H1 (cell line): Measurements from ENCODE around the gene CCDC148. TPM values are rescaled to one million over a fixed set of nuclear protein-coding genes. Genes with fewer than 3 reads are reported as not detected.

ENCODE experiments used
- CTCF ChIA-PET: fragments of 300-600 bp; sonication (Branson Sonifier 250); formaldehyde crosslinking; loops from one replicate; lab custom pipeline; 2021; ENCODE audit not compliant: partially characterized antibody; lab: Charles Lee
- POLR2A ChIA-PET: fragments of 300-600 bp; sonication (Branson Sonifier 250); formaldehyde crosslinking; loops from one replicate; lab custom pipeline; 2021; ENCODE audit warnings: inconsistent platforms; ENCODE audit not compliant: partially characterized antibody; lab: Charles Lee
- DNase-seq, 2 experiments: peaks; one replicate each; pipeline versions ENCODE4 v3.0.0 to v3.0.0-alpha.2; 2010 to 2022; ENCODE audit warnings: low spot score in 2 of 2, low read depth in 1 of 2, mixed read lengths in 1 of 2
- FAIRE-seq: peaks from 2 replicates; lab custom pipeline; 2011; peaks lifted over from hg19 to GRCh38; lab: Jason Lieb, UNC
- H2AFZ ChIP-seq: 2 replicates; pipeline ENCODE4 v1.8.1; 2012; ENCODE audit warnings: low read length, inconsistent platforms
- H2AK5ac ChIP-seq: 2 replicates; pipeline ENCODE4 v1.6.1; 2013; ENCODE audit warnings: low read depth, low read length
- H2BK120ac ChIP-seq: replicated peaks from 2 replicates; pipeline ENCODE3; 2013; ENCODE audit warnings: low read depth, low read length, inconsistent platforms
- H2BK12ac ChIP-seq: 2 replicates; pipeline ENCODE4 v1.6.1; 2013; ENCODE audit warnings: low read depth, low read length
- H2BK15ac ChIP-seq: 2 replicates; pipeline ENCODE4 v1.6.1; 2013; ENCODE audit warnings: low read length
- H2BK20ac ChIP-seq: 2 replicates; pipeline ENCODE4 v1.6.1; 2013; ENCODE audit warnings: low read length
- H2BK5ac ChIP-seq: 2 replicates; pipeline ENCODE4 v1.6.1; 2013; ENCODE audit warnings: low read depth, low read length
- H3K14ac ChIP-seq: 2 replicates; pipeline ENCODE4 v1.6.1; 2013; ENCODE audit warnings: inconsistent platforms; ENCODE audit not compliant: insufficient read length
- H3K18ac ChIP-seq: 2 replicates; pipeline ENCODE4 v1.6.1; 2013; ENCODE audit warnings: low read length; ENCODE audit errors: extremely low read depth
- H3K23ac ChIP-seq: 2 replicates; pipeline ENCODE4 v1.6.1; 2013; ENCODE audit warnings: inconsistent platforms; ENCODE audit not compliant: insufficient read length
- H3K23me2 ChIP-seq: 2 replicates; pipeline ENCODE4 v1.6.1; 2013; ENCODE audit warnings: low read depth, low read length
- H3K27ac ChIP-seq: 2 replicates; pipeline ENCODE4 v1.6.1; 2011; ENCODE audit warnings: low read depth, low read length, inconsistent platforms
- H3K27me3 ChIP-seq, 4 experiments: replicated peaks in 1 of 4; 1 replicate in 1 of 4; 2 replicates in 3 of 4; pipeline versions ENCODE4 v1.6.1 to v1.8.1; 2011 to 2013; ENCODE audit warnings: low read length in 3 of 4, mild to moderate bottlenecking in 3 of 4, inconsistent platforms in 2 of 4, mixed read lengths in 2 of 4, moderate library complexity in 1 of 4; ENCODE audit not compliant: control insufficient read depth in 3 of 4, insufficient read depth in 3 of 4; ENCODE audit errors: extremely low read depth in 1 of 4
- H3K36me3 ChIP-seq, 4 experiments: 2 replicates each; pipeline versions ENCODE4 v1.6.1 to v1.8.1; 2011 to 2013; ENCODE audit warnings: mild to moderate bottlenecking in 4 of 4, low read length in 3 of 4, moderate library complexity in 2 of 4, control low read depth in 1 of 4, inconsistent platforms in 1 of 4; ENCODE audit not compliant: insufficient read depth in 4 of 4, control insufficient read depth in 2 of 4
- H3K4ac ChIP-seq: replicated peaks from 2 replicates; pipeline ENCODE3; 2013; ENCODE audit warnings: low read length, low read depth, mixed read lengths, inconsistent platforms; ENCODE audit not compliant: insufficient read length
- H3K4me1 ChIP-seq, 4 experiments: replicated peaks in 1 of 4; 1 replicate in 1 of 4; 2 replicates in 3 of 4; pipeline versions ENCODE4 v1.6.1 to v1.8.1; 2011 to 2013; ENCODE audit warnings: low read length in 3 of 4, inconsistent platforms in 2 of 4, mixed read lengths in 1 of 4; ENCODE audit not compliant: insufficient read depth in 4 of 4, control insufficient read depth in 3 of 4
- H3K4me2 ChIP-seq, 2 experiments: 2 replicates each; pipeline versions ENCODE4 v1.6.1 to v1.8.1; 2011 to 2013; ENCODE audit warnings: low read depth in 2 of 2, low read length in 2 of 2, control low read depth in 1 of 2, inconsistent platforms in 1 of 2, mild to moderate bottlenecking in 1 of 2; ENCODE audit not compliant: insufficient read depth in 1 of 2
- H3K4me3 ChIP-seq, 4 experiments: fragments of 200-600, 300-600 bp in 1 of 4; sonication (generic), shearing (Covaris generic), sonication (Bioruptor Twin) in 1 of 4; 2 replicates each; pipeline versions ENCODE4 v1.5.1 to v1.8.1; 2011 to 2016; ENCODE audit warnings: low read length in 4 of 4, low read depth in 3 of 4, control low read depth in 2 of 4, inconsistent platforms in 2 of 4, mild to moderate bottlenecking in 2 of 4, mixed read lengths in 1 of 4, moderate library complexity in 1 of 4; ENCODE audit not compliant: insufficient read depth in 2 of 4; ENCODE audit errors: extremely low read depth in 1 of 4
- H3K56ac ChIP-seq: replicated peaks from 2 replicates; pipeline ENCODE3; 2013; ENCODE audit warnings: low read depth, mild to moderate bottlenecking, mixed read lengths, low read length, inconsistent platforms; ENCODE audit not compliant: insufficient read length
- H3K79me1 ChIP-seq: 2 replicates; pipeline ENCODE4 v1.6.1; 2013; ENCODE audit warnings: low read depth, low read length, control low read depth
- H3K79me2 ChIP-seq, 2 experiments: 2 replicates each; pipeline versions ENCODE4 v1.6.1 to v1.8.1; 2012 to 2013; ENCODE audit warnings: low read length in 2 of 2, mild to moderate bottlenecking in 2 of 2, inconsistent platforms in 1 of 2; ENCODE audit not compliant: insufficient read depth in 2 of 2, control insufficient read depth in 1 of 2
- H3K9ac ChIP-seq, 4 experiments: replicated peaks in 1 of 4; 1 replicate in 1 of 4; 2 replicates in 3 of 4; pipeline versions ENCODE4 v1.6.1 to v1.8.1; 2011 to 2013; ENCODE audit warnings: low read depth in 3 of 4, low read length in 3 of 4, control low read depth in 2 of 4, mild to moderate bottlenecking in 2 of 4, moderate library complexity in 2 of 4, inconsistent platforms in 1 of 4; ENCODE audit errors: extremely low read depth in 1 of 4
- H3K9me3 ChIP-seq, 2 experiments: 2 replicates each; pipeline versions ENCODE4 v1.6.1 to v1.8.1; 2012 to 2013; ENCODE audit warnings: mild to moderate bottlenecking in 2 of 2, moderate library complexity in 2 of 2, control low read depth in 1 of 2, inconsistent platforms in 1 of 2, low read depth in 1 of 2, low read length in 1 of 2, mixed read lengths in 1 of 2; ENCODE audit not compliant: insufficient read depth in 2 of 2
- H4K20me1 ChIP-seq, 2 experiments: replicated peaks in 1 of 2; 2 replicates each; pipeline versions ENCODE3 to v1.8.1; 2011 to 2013; ENCODE audit warnings: inconsistent platforms in 2 of 2, low read length in 2 of 2, mild to moderate bottlenecking in 1 of 2; ENCODE audit not compliant: insufficient read depth in 2 of 2, control insufficient read depth in 1 of 2
- H4K5ac ChIP-seq: 2 replicates; pipeline ENCODE4 v1.6.1; 2013; ENCODE audit warnings: low read length, low read depth, mixed read lengths, inconsistent platforms; ENCODE audit not compliant: insufficient read length
- H4K8ac ChIP-seq: 2 replicates; pipeline ENCODE4 v1.8.0; 2013; ENCODE audit warnings: mild to moderate bottlenecking, moderate library complexity, low read length, inconsistent platforms; ENCODE audit not compliant: insufficient read depth; ENCODE audit errors: extremely low read depth
- H4K91ac ChIP-seq: replicated peaks from 2 replicates; pipeline ENCODE3; 2013; ENCODE audit warnings: low read length, mixed read lengths, inconsistent platforms; ENCODE audit not compliant: insufficient read length
- CBX8 ChIP-seq: fragments of 300-800, 300-1000 bp; sonication (generic); IDR thresholded peaks from 2 replicates; pipeline ENCODE4 v1.7.1; 2016; ENCODE audit warnings: low read depth, low read length, borderline replicate concordance
- GABPA ChIP-seq: IDR thresholded peaks from 2 replicates; pipeline ENCODE4 v1.6.1; 2011; ENCODE audit warnings: mild to moderate bottlenecking, low read length, moderate library complexity, borderline replicate concordance; ENCODE audit not compliant: insufficient read depth
- SIRT6 ChIP-seq: IDR thresholded peaks from one replicate; pipeline ENCODE4 v1.7.1; 2012; ENCODE audit warnings: low read length, inconsistent platforms
- SP1 ChIP-seq: IDR thresholded peaks from 2 replicates; pipeline ENCODE4 v1.6.1; 2011; ENCODE audit warnings: low read depth, low read length
- ZNF274 ChIP-seq: IDR thresholded peaks from 2 replicates; pipeline ENCODE4 v1.7.0; 2012; ENCODE audit warnings: low read length, borderline replicate concordance; ENCODE audit errors: extremely low read depth
- WGBS, 2 experiments: shearing (Covaris generic) in 1 of 2; methylation state at CpG; one replicate each; pipeline versions ENCODE4 v1.1.6 to v1.1.7; 2013 to 2015; ENCODE audit warnings: low lambda C conversion rate in 2 of 2, mixed read lengths in 2 of 2, inconsistent platforms in 1 of 2, low coverage in 1 of 2, missing lambda C conversion rate in 1 of 2; ENCODE audit not compliant: insufficient replicate concordance in 2 of 2, insufficient coverage in 1 of 2, insufficient read length in 1 of 2; ENCODE audit errors: extremely low coverage in 1 of 2, missing lambda C conversion rate in 1 of 2; 5-methylcytosine and 5-hydroxymethylcytosine counted together
- polyA plus RNA-seq, 7 experiments: library from polyadenylated mRNA; depleted of rRNA in 3 of 7; stranded (reverse) in 5 of 7; unstranded in 2 of 7; fragments of >200 nt in 5 of 7; fragments of 200-250 nt in 2 of 7; gene quantifications; 1 replicate in 5 of 7; 2 replicates in 1 of 7; 4 replicates in 1 of 7; pipeline versions ENCODE4 v1.2.1 to v1.2.3, GENCODE V29; 2011 to 2013; ENCODE audit warnings: missing spikeins in 2 of 7, mixed read lengths in 2 of 7
- total RNA-seq: library from RNA; stranded (reverse); fragmentation: NEBNext Ultra II Directional; extraction: Animal tissue kit (Norgen Biotek cat#: 25700); gene quantifications from 2 replicates; pipeline ENCODE4 v1.2.1, GENCODE V29; 2021

The CCDC148 gene
- total and polyA plus RNA-seq, 2 of the 8 experiments (the other 6 are each of a cell fraction or from before 2014, with no cell fraction given), result 0.45 to 1.3 TPM

- Histone ChIP-seq H3K79me1 (no peaks in the 10 kb centered on the region), H4K5ac (no peak overlapping the region), H2BK15ac (no peak overlapping the region), H2BK5ac (no peak overlapping the region), H3K36me3 (no peaks in the 10 kb centered on the region), H2AFZ (no peak overlapping the region), H3K4me1 (peaks cover 0 to 7% (median 3%) of the 10 kb centered on the region in 4 experiments; a peak in 5 of 7 replicates), H3K79me2 (no peaks in the 10 kb centered on the region), H3K56ac (no peak overlapping the region), H4K8ac (no peak overlapping the region), H2BK20ac (no peak overlapping the region), H3K27me3 (no peaks in the 10 kb centered on the region), H3K4me3 (no peak overlapping the region), H3K23ac (no peak overlapping the region), H3K18ac (no peak overlapping the region), H3K9ac (no peak overlapping the region), H4K20me1 (no peaks in the 10 kb centered on the region), H2BK120ac (no peak overlapping the region), H3K23me2 (no peaks in the 10 kb centered on the region; the same call in 1 of the 2 replicates), H3K4me2 (no peak overlapping the region), H3K14ac (no peak overlapping the region), H2AK5ac (no peak overlapping the region), H4K91ac (no peak overlapping the region), H2BK12ac (no peak overlapping the region), H3K4ac (no peak overlapping the region), H3K27ac (no peak overlapping the region), H3K9me3 (no peaks in the 10 kb centered on the region)
- WGBS, 2 experiments, result 84% methylated on average over 5 of the region's 5 CpGs; no CpG with 5 or more reads in 1 of the 2 experiments
- FAIRE-seq (no peak), DNase-seq (no peak)
- ChIA-PET CTCF (interaction anchor here (1.6 kb wide), 1 partner anchor 625 kb away, joined by 3 read pairs; no protein-coding TSS in a partner anchor), POLR2A (interaction anchor here (1.1 kb wide), 1 partner anchor 24 kb away, joined by 3 read pairs; no protein-coding TSS in a partner anchor)
- TF ChIP-seq GABPA (no peak), ZNF274 (no peak), SP1 (no peak), SIRT6 (no peak), CBX8 (no peak)
Observed at GRCh38 chr2:158129037-158129436, 327.5 kb downstream of the CCDC148 start.
